Esophagus muscularis mucosa (tissue), 4 donors: Measurements from ENCODE around the gene GPRC5D.

ENCODE experiments used
- CTCF ChIP-seq, 3 experiments: fragments of 200-600 bp in 2 of 3; fragments of 450-650 bp in 1 of 3; sonication (generic) in 2 of 3; IDR thresholded peaks; one replicate each; pipeline ENCODE4 v1.5.1; 2017 to 2019; ENCODE audit warnings: antibody characterized with exemption in 3 of 3, mild to moderate bottlenecking in 2 of 3, moderate library complexity in 1 of 3
- EP300 ChIP-seq: sonication (generic); formaldehyde crosslinking; IDR thresholded peaks from one replicate; pipeline ENCODE4 v1.6.1; 2017; ENCODE audit warnings: antibody characterized with exemption
- POLR2A ChIP-seq: fragments of 450-650 bp; IDR thresholded peaks from one replicate; pipeline ENCODE4 v1.6.1; 2017; ENCODE audit warnings: antibody characterized with exemption, moderate library complexity, mild to moderate bottlenecking, low read depth
- POLR2AphosphoS5 ChIP-seq, 2 donors: sonication (generic); formaldehyde crosslinking; IDR thresholded peaks; one replicate each; pipeline ENCODE4 v1.6.1; 2017; ENCODE audit warnings: antibody characterized with exemption in 2 of 2

GRCh38 chr12:12997156-12997555 lies 45.2 kb upstream of the GPRC5D start:
- no peak for TF ChIP-seq POLR2AphosphoS5 (IDR thresholded peaks at IDR 0.05)
- TF ChIP-seq CTCF (IDR thresholded peaks at IDR 0.05) = no peak
- no peak for TF ChIP-seq POLR2A
- no peak for TF ChIP-seq EP300
